ENCODE measurements around the gene NCF2. TPM values are rescaled to one million over a fixed set of nuclear protein-coding genes. Genes with fewer than 3 reads are reported as not detected.

NCF2 gene
- total RNA-seq, 1 donor from 2014 or later, result not detected

DNA sequence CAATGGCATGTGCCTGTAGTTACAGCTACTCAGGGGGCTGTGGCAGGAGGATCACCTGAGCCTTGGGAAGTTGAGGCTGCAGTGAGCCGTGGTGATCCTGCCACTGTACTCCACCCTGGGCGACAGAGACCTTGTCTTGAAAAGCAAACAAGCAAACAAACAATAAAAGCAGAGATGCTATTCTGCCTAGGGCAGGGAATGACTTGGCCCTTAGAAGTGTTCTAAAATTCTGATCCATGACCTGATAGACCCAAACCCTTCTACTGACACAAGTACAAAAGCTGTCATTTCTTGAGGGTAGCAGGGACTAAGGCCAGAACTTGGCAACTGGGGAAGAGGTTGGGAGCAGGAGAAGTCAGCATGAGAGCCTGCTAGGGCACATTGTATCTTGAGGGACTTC is 15.6 kb upstream of the NCF2 start:
- Mint-ChIP-seq H3K27ac (ENCODE audit: unreplicated experiment) (peak overlapping the region; percentile 41), H3K4me1 (ENCODE audit: unreplicated experiment) (peaks cover 54% of the 10 kb centered on the region), H3K27me3 (ENCODE audit: unreplicated experiment) (no peaks in the 10 kb centered on the region), H3K9me3 (ENCODE audit: unreplicated experiment) (no peaks in the 10 kb centered on the region), H3K36me3 (ENCODE audit: unreplicated experiment) (no peaks in the 10 kb centered on the region), H3K4me3 (ENCODE audit: unreplicated experiment) (no peak overlapping the region)
- no peak for DNase-seq (ENCODE audit: extremely low spot score, unreplicated experiment)
- TF ChIP-seq, protein P1, sequence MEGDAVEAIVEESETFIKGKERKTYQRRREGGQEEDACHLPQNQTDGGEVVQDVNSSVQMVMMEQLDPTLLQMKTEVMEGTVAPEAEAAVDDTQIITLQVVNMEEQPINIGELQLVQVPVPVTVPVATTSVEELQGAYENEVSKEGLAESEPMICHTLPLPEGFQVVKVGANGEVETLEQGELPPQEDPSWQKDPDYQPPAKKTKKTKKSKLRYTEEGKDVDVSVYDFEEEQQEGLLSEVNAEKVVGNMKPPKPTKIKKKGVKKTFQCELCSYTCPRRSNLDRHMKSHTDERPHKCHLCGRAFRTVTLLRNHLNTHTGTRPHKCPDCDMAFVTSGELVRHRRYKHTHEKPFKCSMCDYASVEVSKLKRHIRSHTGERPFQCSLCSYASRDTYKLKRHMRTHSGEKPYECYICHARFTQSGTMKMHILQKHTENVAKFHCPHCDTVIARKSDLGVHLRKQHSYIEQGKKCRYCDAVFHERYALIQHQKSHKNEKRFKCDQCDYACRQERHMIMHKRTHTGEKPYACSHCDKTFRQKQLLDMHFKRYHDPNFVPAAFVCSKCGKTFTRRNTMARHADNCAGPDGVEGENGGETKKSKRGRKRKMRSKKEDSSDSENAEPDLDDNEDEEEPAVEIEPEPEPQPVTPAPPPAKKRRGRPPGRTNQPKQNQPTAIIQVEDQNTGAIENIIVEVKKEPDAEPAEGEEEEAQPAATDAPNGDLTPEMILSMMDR (IDR thresholded peaks at IDR 0.05), result no peak

DNA sequence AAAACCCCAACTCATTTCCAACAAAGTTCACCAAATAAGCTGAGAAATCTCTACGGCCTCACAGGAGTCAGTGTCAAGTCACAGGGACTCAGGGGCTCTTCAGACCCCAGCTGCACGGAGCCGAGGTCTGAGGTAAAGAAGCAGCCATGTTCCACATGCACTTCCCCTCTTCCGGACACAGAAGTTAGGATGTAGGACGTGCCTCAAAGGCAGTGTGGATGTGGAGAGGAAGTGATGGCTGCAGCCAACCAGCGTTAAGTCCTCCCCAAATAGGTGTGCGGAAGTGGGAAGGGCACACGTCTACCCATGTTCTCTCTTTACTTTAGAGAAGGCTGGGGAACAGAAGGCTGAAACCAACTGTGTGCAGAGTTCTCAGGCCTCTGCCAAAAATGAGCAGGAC is 14.6 kb upstream of the NCF2 start:
- no peaks in the 10 kb centered on the region for H3K36me3 Mint-ChIP-seq (ENCODE audit: unreplicated experiment)
- H3K27me3 Mint-ChIP-seq (ENCODE audit: unreplicated experiment), result no peaks in the 10 kb centered on the region
- no peak for DNase-seq (ENCODE audit: extremely low spot score, unreplicated experiment)
- TF ChIP-seq, protein P1 (IDR thresholded peaks at IDR 0.05), result no peak
- peak overlapping the region; percentile 78 for H3K27ac Mint-ChIP-seq (ENCODE audit: unreplicated experiment)
- H3K4me1 Mint-ChIP-seq (ENCODE audit: unreplicated experiment), result peaks cover 44% of the 10 kb centered on the region
- H3K9me3 Mint-ChIP-seq (ENCODE audit: unreplicated experiment), result no peaks in the 10 kb centered on the region
- no peak overlapping the region for H3K4me3 Mint-ChIP-seq (ENCODE audit: unreplicated experiment)

DNA sequence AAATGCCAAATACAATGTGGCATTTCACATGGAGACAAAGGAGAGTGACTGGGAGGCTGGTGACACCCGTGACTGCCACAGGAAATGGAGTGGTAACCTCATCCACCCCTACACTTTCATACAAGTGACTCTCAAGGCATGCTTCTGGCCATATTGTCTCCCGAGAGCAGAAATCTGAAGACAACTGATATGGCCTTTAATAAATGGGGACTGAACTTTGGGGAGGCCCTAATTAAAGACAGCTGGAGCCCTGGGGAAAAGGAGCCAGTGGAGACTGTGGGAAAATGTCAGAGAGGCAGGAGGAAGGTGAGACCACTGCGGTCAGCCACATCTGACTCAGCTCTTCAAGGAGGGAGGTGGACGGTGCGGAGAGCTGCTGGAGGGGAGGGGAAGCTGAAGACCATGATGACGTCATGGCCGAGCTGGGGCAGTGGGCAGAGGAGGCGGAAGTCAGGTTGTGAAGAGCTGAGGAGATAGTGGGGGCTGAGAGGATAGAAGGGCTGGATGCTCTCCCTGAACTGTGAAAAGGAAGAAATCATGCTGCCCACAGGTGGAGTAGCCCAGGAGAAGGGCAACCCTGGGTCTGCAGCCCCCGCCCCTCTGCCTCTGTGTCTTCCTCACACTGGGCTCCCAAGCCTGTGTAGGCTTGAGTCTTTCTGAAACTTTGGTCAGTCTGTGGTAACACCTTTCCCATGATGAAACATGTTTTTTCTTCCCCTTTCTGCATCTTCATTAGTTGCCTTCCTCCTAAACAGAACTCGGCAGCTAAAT is 14.0 kb upstream of the NCF2 start:
- H3K9me3 Mint-ChIP-seq (ENCODE audit: unreplicated experiment), result no peaks in the 10 kb centered on the region

DNA sequence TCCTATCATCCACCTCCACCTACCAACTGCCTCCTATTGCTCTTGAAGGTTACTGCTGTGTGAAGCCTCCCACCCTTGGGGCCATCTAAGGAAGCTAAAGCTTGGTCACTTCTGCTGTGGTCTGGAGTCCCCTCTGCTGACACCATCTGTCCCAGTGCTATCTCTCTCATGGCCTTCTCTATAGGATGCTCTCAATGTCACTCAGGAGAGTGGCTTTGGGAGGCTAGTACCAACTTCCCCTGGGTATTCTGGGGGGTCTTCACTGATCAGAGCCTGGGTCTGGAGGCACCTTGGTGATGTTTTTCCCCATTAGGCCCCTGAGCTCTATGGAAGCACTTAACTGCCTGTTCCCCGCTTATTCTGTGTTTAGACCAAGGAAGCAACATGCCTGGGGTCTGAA is 12.3 kb upstream of the NCF2 start:
- DNase-seq (ENCODE audit: extremely low spot score, unreplicated experiment), result no peak
- H3K9me3 Mint-ChIP-seq (ENCODE audit: unreplicated experiment), result no peaks in the 10 kb centered on the region
- H3K27me3 Mint-ChIP-seq (ENCODE audit: unreplicated experiment), result no peaks in the 10 kb centered on the region
- no peaks in the 10 kb centered on the region for H3K36me3 Mint-ChIP-seq (ENCODE audit: unreplicated experiment)
- TF ChIP-seq, protein P1 (IDR thresholded peaks at IDR 0.05), result no peak
- peaks cover 36% of the 10 kb centered on the region for H3K4me1 Mint-ChIP-seq (ENCODE audit: unreplicated experiment)
- H3K4me3 Mint-ChIP-seq (ENCODE audit: unreplicated experiment), result no peak overlapping the region
- no peak overlapping the region for H3K27ac Mint-ChIP-seq (ENCODE audit: unreplicated experiment)

More for the DNA sequence above, 14.0 kb upstream of the NCF2 start:
- TF ChIP-seq, protein P1 (IDR thresholded peaks at IDR 0.05), result no peak
- Mint-ChIP-seq H3K36me3 (ENCODE audit: unreplicated experiment) (no peaks in the 10 kb centered on the region), H3K27me3 (ENCODE audit: unreplicated experiment) (no peaks in the 10 kb centered on the region), H3K27ac (ENCODE audit: unreplicated experiment) (peak overlapping the region; percentile 78), H3K4me3 (ENCODE audit: unreplicated experiment) (no peak overlapping the region), H3K4me1 (ENCODE audit: unreplicated experiment) (peaks cover 38% of the 10 kb centered on the region)
- no peak for DNase-seq (ENCODE audit: extremely low spot score, unreplicated experiment)

DNA sequence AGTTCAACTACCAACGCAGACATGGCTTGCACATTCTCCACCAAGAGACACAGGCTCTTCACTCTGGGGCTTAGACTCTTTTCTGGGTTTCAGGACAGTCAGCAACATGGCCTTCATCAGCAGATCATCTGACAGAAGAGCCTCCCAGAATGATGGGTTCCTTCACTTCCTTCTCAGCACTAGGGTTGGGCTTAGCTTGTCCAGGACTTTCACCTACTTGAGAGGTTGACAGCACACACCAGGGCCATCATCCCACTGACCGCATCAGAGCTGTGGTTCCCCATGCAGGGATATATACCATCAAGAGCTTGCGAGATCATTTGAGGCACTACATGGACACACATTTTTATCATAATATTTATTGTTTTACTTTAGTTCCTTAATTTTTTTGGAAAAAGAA is 10.4 kb upstream of the NCF2 start:
- Mint-ChIP-seq H3K4me1 (ENCODE audit: unreplicated experiment) (peaks cover 32% of the 10 kb centered on the region), H3K27ac (ENCODE audit: unreplicated experiment) (no peak overlapping the region)
- TF ChIP-seq, protein P1 (IDR thresholded peaks at IDR 0.05), result no peak

More for the DNA sequence above, 10.4 kb upstream of the NCF2 start:
- DNase-seq (ENCODE audit: extremely low spot score, unreplicated experiment), result no peak
- no peak overlapping the region for H3K4me3 Mint-ChIP-seq (ENCODE audit: unreplicated experiment)
- H3K9me3 Mint-ChIP-seq (ENCODE audit: unreplicated experiment), result no peaks in the 10 kb centered on the region
- H3K36me3 Mint-ChIP-seq (ENCODE audit: unreplicated experiment), result no peaks in the 10 kb centered on the region
- peaks cover 6% of the 10 kb centered on the region for H3K27me3 Mint-ChIP-seq (ENCODE audit: unreplicated experiment)

Data from osteocyte (in vitro differentiated cells).